Renal cortical epithelial cell (primary cell): Measurements from ENCODE around the gene EEA1. TPM values are rescaled to one million over a fixed set of nuclear protein-coding genes. Genes with fewer than 3 reads are reported as not detected.
"Not testable (repeated sequence)": the region's sequence is repeated elsewhere in the genome, so short reads cannot be mapped to it uniquely, and the experiment has no call there.

Source experiments
- DNase-seq: peaks from one replicate; pipeline ENCODE4 v3.0.0-alpha.2; 2011; ENCODE audit warnings: low read depth
- total RNA-seq: library from RNA; depleted of rRNA; stranded (reverse); fragments of >200 nt; gene quantifications from 2 replicates; pipeline ENCODE4 v1.2.3, GENCODE V29; 2014

The EEA1 gene
- total RNA-seq, 1 donor from 2014 or later = 43.4 TPM

DNA sequence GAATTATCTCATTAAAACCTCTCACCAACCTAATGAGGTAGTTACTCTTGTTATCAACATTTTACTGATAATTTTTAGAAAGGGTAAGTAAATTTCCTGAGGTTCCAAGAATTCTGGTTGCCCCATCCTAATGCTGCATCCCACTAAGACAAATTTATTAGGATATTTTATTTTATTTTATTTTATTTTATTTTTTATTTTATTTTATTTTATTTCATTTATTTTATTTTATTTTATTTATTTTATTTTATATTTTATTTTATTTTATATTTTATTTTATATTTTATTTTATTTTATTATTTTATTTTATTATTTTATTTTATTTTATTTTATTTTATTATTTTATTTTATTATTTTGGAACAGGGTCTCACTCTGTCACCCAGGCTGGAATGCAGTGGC lies 179.4 kb downstream of the EEA1 start:
- not testable (repeated sequence) for DNase-seq

DNA sequence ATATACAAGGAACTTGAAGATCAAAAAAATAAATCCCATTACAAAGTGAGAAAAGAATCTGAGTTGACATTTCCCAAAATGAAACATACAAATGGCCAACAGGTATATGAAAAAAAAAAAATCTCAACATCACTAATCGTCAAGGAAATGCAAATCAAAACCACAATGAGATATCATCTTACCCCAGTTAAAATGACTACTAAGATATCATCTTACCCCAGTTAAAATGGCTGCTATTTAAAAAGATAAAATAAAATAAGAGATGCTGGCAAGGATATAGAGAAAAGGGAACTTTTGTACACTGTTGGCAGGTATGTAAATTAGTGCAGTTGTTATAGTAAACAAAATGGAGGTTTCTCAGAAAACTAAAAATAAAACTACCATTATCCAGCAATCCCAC lies 181.9 kb downstream of the EEA1 start:
- no peak for DNase-seq

DNA sequence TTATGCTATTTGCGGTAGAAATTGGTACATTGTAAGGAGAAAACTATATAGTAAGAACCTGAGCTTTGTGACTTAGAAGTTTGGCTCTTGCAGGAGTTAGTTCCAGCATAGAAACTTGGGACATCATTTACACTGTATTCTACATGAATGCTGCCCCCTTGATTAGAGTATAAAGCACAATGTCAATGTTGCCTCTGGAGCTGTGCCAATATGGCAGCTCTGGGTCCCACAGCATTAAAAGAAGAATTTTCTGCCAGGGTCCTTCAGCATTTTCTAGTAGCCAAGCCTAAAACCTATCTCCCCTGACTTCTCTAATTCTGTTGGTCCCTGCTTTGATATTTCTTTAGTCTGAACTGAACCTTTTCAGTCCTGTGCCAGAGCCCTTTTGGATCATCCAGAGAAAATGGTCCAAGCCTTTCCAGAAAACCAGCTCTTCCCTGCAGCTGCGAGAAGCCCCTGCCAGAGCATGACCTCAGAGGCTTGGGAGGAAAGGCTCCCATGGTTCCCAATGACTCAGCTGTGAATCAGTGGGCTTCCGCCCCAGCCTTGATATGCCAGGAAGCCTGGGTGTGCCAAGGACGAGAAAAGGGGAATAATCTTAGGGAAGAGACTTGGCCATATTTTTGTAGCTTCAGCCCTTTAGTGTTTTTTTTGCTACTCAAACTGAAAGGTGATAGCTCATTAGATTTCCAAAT lies 183.1 kb downstream of the EEA1 start:
- peak; percentile 90 for DNase-seq

DNA sequence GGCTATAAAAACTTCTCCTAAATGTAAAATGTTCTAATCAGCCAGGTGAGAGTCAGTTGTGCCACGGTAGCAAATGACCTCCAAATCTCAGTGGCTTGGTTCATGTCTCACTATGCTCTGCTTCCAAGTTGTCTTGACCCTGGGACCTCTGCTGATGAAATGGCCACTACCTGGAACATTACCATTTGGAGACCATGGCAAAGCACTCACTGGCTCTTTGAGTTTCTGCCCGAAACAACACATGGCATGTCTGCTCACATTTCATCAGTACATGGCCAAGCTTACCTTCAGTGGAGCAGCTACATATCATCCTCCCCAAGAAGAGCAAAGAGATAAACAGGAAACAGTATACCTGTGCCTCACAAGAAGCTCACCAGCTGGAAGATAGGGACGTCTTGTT lies 186.1 kb downstream of the EEA1 start:
- no peak for DNase-seq

DNA sequence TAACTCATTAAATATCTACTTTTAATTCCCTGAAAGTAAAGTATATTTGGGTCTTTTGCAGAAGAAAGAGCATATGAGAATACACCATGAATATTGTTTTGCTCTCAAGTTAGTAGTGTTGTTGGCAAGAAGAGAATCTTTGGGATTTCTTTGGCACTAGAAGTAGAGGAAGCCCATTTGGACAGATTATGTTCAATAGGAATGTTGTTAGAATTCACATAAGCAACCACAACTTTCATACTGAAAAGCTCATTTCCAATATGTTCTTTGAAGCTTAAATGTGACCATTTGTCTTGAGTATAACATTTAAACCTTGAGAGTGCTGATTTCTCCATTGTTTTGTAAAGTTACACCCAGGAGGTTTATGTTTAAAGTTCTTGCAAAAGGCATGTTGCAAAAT lies 188.7 kb downstream of the EEA1 start:
- DNase-seq = no peak

DNA sequence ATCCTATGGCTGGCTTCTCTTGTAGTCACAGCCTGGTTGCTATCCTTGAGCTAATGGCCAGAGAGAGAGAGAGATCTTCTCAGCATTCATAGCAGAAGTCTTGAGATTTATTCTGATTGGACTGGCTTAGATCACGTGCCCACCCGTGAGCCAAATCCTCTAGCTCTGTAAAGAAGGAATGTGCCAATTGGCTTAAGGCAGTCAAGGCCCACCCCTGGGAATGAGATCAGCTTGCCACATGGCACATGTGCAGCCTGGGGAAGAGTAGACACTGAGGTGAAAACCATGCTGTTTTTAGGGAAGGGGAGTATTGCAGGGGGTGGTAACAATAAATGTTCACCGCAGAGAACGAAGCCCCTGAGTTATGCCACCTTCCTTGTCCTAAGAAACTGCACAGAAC lies 190.0 kb downstream of the EEA1 start:
- DNase-seq = no peak

DNA sequence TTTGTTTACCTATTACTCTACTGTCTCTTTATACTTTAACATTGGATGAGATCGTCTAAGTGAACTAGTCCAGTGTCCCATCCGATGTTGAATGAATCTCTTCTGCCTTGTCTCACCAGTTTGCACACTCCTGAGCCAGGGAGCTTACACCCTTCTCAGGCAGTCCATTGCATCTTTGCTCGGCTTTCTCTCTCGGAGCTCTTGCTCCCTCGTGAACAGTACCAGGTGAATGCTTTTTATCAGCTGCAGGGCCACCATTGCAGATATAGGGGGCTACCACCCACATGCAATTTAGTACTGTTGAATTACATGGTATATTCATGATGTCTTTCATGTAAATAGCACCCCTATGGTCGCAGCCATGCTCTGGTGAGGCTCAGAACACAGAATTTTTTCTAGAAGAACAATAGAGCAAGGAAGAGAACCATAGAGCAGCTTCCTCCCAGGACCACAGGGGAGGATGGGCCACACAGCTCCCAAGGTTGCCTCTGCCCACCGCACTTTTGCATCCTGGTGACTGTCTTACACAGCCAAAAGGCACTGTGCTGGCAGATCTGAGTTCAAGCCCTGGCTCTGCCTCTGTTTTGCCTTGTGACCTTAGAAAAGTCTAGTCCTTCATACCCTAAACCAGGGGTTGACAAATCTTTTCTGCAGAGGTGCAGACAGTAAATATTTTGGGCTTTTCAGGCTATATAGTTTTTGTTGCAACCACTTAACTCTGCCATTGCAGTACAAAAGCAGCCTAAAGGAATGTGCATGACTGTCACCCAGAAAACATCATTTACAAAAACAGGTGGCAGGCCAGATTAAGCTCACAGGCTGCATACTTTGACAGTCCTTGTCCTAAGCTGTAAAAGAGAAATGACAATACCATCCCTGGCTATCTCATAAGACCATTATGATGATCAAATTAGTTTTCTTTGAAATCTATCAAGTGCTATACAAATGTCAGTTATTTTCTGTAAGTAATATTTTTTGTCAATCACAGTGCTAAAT lies 190.9 kb downstream of the EEA1 start:
- DNase-seq = no peak

DNA sequence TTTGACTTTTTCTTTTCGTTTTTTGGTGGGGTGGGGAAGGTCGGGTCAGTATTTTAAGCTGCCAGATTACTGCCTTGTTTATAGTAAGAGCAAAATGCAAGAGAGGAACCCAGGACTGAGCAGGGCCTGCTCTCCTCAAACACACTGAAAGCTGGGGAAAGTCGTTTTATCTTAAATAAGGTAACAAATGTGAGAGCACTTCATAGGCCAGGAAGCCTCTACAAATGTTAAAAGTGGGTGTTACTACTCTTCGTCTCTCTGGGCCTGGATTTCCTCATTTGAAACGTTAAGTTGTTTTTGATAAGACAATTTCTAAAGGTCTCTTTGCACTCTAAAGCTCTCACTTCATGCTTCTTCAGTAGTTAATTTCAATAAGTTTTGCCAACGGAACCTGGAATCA lies 192.5 kb downstream of the EEA1 start:
- no peak for DNase-seq

DNA sequence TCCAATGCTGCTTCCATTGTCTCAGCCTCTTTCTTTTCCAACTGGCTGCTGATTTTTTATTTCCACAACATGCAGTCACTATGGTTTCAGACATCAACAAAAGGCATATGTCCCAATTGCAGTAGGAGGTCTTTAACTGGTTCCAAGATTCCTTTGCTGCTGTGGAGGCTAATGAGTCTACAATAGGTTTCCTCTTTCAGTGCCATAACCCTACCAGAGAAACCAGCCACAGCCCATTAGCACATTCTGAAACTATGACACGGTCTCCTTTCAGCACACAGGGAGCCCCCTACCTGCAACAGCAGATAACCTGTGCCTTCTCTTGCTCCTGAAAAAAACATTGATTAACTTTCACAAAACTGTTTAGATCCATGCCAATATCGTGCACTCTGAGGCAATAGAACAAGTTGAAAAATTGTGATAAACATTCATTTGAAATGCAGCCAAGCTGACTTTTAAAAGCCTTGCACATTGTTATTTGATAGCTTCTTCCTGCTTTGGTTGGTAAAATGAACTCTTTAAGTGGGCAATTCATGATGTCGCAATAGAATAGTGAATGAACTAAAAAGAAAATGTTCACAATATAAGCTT lies 193.9 kb downstream of the EEA1 start:
- peak; percentile 99 for DNase-seq

DNA sequence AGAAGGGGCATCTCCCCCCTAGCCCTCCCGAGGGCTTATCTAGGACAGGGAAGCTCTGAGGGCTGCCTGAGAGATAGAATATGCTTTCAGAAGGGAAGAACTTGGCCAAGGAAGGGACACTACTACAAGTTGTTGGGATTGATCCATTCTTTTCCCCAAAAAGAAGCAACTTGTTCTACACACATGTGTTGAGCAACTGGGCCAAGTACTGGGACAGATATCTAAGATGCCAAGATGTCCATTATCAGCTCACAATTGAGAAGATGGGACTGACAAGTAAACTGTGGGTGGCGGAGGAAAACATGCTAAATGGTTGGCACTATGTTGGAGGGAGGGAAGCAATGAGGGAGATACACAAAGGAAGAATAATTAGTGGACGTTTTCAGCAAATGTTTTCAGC lies 195.4 kb downstream of the EEA1 start:
- DNase-seq = no peak

DNA sequence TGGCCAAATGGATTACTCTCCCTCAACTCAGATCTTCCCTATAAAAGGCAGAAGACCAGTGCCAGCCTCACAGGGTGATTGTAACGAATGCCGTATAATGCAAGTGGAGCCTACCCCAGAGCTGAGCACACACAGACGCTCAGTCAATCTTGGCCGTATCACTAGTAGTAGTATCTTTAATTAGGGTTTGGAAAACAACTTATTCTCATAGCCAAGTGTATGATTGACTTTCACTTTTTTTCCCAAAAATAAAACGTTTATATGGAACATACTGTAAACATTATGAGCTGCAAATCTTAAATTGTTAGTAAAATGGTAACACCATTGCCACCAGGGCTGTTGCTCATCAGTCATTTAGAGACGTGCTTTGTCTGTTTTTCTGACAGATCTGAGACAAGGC lies 195.9 kb downstream of the EEA1 start:
- no peak for DNase-seq

DNA sequence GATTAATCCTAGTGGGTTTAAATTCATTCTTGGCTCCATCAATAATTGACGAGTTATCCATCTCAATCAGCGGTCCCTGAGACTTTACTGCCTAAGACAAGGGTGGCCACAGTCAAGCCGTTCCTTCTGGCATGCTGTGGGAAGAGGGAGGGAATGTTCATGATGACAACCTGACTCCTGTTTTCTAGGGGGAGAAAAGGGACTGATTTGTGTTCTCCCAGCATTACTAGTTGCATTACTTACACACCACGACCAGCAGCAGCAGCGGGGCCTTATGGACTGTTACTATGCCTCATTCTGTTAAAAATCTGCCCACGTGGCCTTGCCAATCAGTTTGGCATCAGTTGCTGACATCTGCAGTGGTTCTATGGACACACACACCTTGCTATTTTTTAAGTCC lies 196.4 kb downstream of the EEA1 start:
- DNase-seq = no peak

DNA sequence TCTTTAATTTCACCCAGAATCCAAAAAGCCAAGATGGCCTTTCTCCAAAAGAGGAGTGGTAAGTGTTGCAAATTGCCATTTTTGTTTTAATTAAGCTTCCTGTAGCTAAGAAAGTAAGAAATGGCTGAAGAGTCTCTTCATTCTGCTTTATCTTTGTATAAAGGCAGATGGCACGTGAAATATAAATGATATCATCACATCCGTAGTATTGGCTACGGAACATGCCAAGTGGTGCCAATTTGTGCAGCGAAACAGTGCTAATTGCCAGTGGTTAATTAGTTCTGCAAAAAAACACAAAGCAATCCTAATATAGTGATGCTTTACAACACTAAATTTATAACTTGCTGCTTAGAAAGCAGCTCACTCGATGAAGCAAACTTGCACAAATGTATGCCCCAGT lies 196.9 kb downstream of the EEA1 start:
- no peak for DNase-seq

DNA sequence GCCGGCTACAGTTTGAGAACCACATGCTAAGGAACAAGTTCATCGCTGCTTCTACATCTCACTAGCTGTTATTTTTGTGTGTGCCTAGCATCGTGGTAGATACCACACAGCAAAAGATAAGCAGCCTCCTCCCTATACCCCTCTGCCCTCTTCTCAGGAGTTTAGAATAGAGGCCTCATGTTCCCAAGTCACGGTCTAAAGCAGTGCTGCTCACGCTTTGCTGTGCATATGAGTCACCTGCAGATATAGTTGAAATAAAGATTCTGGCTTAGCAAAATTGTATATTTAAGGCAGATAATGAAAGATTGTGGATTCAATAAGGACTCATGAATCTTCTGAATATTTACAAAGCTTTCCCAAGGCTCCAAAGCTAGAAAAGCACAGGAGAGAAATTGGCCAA lies 198.3 kb downstream of the EEA1 start:
- no peak for DNase-seq

DNA sequence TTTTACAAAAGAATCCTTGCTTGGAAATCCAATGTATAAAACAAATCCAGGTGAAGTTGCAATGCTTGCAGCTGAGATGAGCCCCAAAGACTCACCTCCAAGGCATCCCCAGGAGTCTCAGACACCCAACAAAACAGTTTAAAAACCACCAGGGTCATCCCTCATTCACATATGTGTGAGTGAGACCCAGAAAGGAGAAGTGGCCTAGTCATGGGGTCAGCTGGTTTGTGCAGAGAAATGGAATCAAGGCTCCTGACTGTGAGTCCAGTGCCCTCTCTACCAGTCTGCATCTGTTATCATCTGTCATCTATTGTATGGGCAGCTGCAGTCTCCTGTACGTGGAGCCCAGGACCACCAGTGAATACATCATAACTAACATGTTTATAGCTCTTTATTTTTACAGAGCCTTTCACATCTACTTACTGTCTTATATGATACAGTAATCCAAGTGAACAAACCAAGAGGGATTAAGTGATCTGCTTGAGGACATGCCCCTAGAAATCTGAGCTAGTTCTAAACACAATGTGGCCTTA lies 199.3 kb downstream of the EEA1 start:
- DNase-seq = no peak

DNA sequence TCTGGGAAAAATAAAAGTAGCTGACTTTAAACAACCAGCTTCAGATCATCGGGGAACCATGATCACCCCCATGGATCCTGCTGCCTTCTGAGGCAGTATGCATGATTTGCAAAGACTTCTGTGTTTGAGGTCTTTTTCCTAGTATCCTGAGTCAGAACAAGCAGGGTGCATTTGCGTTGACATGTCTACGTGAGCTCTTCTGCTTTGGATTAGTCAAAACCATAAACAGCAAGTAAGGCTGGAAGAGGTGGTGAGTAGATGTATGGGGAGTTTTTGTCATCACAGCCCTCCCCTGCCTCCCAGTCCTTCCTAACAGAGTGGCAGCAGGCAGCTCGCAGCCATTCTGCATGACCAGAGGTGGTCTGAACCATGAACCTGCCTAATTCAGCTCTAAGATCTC lies 202.2 kb downstream of the EEA1 start:
- DNase-seq = no peak

DNA sequence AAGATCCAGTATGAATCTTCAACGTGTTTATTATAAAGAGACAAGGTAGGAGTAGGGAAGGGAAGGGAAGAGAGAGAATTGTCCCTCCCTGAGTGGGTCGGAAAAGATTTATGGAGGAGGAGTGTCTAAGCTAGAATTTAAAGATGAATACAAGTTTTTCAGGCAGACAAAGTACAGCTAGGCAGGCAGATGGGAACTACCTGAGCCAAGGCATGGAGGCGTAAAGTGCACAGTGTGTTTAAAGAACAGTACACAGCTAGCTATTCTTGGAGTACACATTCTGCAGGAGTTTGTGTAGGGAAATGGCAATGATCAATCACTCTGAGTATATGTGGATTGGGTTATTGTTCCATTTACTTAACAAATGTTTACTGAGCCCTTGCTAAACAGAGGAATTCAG lies 206.2 kb downstream of the EEA1 start:
- no peak for DNase-seq

DNA sequence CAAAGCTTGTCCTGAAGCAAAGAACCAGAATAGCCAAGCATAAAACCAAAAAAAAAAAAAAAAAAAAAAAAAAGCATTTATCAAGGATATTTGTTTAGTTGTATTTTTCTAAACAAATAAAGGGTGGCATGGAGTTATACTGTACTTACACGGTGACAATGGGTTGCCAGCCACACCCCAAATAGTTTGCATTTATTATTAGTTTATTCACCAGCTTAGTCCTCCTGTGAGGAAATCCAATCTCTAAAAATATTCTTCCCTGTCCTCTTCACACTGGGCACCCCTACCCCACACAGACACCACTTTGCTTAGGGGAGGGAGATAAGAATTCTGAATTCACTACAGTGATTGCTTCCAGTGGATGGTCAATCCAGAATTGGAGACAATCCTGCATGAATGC lies 207.4 kb downstream of the EEA1 start:
- DNase-seq = no peak

DNA sequence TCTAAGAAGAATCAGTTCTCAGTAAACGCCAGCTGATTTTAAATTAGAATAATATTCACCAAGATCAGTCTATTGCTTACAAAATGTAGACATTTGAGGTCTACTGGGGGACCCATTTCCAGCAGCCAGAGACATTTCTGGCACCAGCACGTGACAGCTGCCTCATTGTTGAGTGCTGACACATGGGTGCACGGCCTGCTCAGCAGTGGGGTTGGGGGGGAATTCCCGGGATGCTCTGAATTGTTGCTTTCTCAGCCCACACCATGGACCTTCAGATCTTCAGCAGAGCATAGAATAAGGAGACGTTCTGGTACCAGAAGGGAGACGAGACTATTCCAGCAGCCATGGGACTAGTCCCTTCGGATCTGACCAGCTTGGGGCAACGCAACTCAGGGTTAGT lies 208.0 kb downstream of the EEA1 start:
- DNase-seq = peak; percentile 15
